Left kidney (tissue), 2 donors: Measurements from ENCODE around the gene SETD3. TPM values are rescaled to one million over a fixed set of nuclear protein-coding genes. Genes with fewer than 3 reads are reported as not detected.

Experiments used
- DNase-seq: peaks from one replicate; pipeline ENCODE4 v3.0.0-alpha.2; 2013
- polyA plus RNA-seq: library from polyadenylated mRNA; unstranded; fragments of 120-200 nt; gene quantifications from one replicate; pipeline ENCODE4 v1.2.1, GENCODE V29; 2013; ENCODE audit not compliant: insufficient read length

SETD3 gene
- polyA plus RNA-seq, 1 donor: 65.7 TPM

DNA sequence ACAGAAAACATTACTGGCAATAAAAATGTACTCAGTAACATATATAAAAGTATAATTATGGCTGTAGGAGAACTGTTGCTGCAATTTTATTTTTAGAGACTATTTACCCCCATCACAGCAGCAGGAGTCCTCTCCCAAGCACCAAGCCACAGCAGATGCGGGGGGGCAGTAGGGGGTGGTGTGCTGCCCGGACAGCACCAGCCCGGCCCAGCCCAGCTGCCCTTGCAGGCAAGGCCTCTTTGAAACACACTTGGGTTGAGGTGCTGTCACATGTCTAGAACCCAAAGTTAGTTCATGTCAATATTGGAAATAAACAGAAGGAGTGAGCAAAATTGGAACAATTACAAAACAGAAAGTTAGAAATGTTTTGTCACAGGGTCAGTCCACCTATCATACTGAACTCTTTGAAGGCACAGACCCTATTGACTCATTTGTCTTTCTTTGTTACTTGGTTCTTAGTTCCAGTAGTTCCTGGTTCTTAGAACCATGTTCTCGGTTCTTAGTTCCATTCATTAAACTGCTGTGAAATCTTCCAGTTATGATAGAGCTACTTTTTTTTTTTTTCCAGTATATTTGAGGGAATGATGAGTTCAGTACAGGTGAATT, 23.3 kb upstream of the SETD3 start:
- DNase-seq: no peak

DNA sequence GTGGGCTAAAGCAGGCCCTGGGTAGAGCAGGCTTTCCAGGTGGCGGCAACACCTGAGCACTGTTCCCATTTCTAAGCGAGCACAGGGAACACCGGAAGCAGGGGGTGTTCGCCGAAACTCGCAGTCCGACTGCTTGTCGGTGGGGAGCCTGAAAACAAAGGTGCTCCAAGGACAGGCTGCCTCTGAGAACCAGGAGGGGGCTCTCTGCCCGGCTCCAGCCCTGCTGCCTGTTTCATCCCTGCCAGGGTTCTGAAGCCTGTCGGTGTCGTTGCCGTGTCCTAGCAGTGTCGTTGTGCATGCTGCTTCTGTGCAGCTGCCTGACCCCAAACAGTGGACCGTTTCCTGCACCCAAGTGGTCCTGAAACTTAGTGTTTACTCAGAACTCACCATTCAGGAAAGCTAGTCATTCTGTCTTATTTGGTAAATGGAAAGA, 22.3 kb upstream of the SETD3 start:
- DNase-seq: no peak

DNA sequence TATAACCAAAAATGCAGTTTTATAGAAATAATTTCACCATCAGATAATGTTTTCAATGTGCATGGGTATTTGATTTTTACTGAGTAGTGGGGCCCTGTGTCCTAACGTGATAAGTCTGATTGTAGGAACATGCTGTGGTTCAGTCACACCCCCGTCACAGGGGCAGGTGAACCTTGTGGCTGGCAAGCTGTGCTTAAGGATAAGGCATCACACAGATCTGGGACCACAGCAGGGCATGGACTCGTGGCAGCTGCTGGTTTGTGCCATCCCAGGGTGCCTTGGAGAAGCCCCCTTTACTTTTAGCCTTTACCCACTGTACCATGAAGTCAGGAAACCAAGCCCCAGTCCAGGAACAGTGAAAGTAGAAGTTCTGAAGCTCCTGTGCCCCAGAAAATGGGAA, 17.2 kb upstream of the SETD3 start:
- DNase-seq: no peak

DNA sequence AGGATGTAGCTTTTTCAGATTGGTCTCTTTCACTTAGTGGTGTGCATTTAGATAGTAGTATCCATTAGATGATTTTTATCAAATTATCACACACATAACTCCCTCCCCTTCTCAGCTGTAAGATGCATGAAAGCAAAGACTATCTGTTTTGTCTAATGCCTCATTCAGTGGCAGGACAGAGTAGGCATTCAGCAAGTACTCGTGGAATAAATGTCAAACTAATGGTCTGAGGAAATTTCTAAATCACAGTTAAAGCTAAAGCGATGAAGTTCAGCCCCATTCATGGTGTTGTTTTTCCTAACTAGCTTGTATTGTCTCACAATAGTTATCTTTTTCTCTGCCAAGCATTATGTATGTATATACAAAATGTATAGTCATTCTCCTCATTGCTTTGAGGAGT, 16.7 kb upstream of the SETD3 start:
- DNase-seq: no peak

DNA sequence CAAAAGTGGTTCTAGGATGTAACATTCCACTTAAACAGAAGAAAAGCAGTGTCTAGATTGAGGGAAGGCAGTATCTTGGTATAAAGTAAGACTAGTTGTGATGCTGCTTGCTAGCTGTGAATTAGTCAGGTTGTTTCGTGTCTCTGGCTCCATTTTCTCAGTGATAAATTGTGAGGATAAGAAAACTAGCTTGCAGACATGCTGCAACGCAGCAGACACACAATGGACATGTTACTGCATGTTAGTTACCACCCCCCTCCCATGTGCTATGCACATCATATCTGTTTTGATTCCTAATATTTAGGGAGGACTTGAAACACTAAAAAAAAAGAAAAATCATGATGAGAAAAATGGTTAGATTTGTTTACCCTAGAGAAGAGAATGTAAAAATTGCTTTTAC, 3.4 kb upstream of the SETD3 start:
- DNase-seq: no peak

DNA sequence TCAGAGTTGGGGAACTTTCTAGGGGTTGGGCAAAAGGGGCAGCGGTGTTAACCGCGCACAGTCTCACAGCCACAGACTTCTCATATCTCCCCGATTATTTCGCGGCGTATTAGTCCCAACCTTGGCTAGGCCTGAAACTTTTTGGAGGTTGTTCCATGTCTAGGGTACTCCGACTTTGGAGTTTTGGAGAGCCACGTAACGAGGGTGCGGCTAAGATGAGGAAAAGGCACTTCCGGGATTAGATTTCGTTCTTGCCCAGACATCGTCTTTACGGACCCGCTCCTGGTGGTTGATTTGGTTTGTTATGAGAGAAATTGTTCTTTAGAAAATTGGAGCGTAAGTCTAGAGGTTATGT, 1.1 kb upstream of the SETD3 start:
- DNase-seq: no peak

DNA sequence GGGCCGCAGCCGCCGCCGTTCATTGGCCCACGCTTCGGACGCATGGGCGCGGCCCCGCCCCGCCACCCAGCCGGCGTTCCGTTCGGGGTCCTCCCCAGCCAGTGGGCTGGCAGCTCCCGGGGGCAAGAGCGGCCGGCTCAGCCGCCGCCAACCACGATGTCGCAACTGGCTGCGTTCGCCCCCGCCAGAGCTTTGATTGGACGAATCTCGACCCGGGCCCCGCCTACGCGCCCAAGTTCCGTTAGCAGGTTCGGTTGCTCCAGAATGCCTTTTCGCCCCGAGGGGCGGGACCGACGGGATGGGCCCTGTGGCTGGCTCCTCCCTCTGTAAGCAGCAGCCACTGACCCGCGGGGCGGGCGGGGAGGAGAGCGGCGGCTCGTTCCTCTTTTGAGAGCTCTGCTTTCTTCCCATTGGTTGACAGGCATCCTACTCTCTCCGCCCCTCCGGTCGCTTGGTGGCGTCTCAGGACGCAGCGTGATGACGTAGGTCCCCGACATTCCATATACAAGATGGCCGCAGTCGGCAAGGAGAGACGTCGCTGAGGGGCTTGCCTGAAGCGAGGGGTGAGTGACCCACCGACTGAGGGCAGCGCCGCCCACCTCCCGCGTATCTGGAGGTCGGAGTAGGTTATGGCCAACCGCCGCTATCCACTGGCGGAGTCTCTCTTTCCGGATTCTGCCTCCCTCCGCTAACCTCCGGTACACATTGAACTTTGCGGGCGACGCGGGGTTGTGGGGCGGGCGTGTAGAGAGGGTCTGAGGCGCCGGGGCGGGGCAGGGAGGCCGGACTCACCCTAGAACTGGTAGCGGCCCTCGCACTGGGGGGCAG, 472 bp upstream of the SETD3 start, which contains the start of gene CCNK:
Gene CCNK, plus strand, starts transcription at position 493 of the 828 bp plus-strand sequence. CDS start 11,269 bp downstream, outside the sequence.
- peak; percentile 99 for DNase-seq

DNA sequence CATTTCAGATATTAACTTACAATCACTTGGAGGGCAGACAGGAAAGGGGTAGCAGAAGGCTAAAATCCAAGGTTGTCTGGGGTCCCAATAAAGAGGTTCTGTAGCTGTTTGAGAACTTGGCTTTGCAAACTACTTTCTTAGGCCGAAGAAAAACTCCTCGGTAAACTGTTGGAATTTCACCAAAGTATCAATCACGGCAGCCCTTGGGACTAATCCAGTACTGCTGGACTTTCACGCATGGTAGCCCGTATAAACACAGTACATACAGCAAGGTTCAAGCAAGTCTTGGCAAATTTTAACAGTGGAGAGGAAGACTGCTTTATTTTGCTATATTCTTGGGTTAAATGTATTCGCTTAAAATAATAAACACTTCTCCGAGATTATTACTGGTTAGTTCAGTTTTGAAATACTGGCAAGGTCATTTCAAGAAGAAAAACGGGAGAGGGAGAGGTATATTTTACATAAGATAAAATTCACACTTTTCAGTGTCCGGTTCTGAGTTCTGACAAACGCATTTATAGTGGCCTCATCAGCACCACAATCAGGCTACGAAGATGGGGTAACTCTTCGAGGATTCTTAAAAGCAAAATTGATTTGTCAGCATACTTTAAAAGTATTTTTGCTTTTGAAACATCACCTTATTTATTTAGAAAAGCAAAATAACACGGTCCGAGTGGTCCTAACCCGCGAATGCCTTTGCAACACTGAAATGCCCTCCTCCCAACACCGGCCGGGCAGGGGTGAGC, 1.3 kb downstream of the SETD3 start:
- no peak for DNase-seq

DNA sequence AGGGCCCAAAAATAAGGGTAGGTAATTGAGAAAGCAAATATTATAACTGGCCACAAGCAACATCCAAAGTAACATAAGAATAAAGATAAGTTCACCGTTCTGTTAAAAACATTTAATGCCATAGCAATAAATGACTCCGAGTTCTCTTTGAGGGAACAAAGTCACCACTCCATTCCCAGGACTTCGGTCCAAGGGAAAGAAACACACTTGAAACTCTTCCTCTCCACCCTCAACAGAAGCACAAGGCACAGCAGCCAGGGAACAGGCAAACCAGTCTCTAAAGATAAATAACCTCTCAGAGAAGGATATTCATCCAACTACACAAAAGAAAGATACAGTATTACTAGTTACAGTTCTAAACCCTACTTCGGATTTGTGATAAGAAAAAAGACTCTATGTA, 2.5 kb downstream of the SETD3 start:
- no peak for DNase-seq

DNA sequence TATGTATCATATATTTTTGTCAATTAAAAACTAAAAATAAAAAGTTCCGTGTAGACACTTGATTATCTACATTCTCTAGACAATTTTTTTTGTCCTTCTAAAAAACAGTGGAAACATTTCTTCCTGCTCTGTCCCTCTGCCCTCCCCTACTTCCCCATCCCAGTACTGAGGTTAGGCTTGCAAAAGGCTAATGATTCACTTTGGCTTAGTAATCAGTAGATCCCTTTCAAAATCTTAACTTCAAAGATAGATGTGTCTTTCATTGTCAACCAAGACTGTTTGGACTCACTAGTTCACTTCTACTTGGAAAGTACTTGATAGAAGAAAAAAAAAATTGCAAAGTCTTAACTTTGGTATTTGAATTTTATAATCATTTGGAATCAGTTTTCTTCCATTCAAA, 3.8 kb downstream of the SETD3 start:
- DNase-seq: no peak

DNA sequence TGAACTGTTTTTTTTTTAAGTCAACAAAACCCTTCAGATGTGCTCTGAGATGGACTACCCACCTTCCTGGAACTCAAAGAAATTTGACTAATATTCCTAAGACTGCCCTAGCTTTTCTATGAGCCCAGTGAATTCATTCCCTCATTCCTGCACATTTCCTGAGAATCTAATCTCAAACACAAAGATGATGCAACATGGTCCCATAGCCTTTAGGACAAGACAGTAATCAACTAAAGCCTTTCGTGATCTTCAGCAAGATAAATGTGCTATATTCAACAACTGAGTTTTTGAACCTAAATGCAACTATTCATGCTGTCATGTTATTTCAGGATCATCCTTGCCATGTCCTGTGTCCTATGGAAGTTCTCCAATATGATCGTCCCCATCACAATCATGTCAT, 5.0 kb downstream of the SETD3 start:
- no peak for DNase-seq

DNA sequence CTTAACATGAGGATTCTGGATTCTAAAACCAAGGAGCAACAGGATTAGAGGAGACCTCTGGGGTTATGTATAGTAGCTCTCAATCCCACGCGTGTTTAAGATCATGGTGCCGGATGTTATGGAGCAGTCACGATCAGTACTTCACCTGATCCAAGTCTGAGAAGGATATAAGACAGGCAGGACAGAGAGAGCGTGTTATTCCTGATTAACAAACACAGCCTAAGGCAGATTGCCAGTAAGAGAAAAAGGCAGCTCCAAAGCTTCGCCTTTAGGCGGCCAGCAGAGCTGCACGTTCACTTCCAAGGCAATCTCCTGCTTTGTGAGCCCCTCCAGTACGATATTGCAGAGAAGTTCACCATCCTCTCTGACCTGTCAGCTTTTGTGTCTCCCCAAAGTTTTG, 5.5 kb downstream of the SETD3 start:
- DNase-seq: no peak

DNA sequence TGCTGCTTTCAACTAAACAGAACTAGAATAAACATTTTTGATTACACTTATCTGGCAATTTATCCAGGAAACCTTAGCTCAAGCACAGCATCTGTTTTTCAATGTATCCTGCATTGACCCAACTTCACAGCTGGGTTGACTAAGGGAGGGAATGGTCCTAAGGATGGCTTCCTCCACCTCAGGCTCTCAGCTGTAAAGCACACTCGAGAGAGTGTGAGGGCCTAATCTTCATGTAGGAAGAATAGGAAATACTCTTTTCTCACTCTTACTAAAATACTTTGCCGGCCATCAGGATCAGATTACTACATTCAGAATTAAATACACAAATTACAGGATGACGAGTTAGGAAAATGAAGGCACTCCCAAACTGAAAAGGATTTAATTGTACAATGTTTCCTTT, 7.2 kb downstream of the SETD3 start:
- DNase-seq: no peak

DNA sequence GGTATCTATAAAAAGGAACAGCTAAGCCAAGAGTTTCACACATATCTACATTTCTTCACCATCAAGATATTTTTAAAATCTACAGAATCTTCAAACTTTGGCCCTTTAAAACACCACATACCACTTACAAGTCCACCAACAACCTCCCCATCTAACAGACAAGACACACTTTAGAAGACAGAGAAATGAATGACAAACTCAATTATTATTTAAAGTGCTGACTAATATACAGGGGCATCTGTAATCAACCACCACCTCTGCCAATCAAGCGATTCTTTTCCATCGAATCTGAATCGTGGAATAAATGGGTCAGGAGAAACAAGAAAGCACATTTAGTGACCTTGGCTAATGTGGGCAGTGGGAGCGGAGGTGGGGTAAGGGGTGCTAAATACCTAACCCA, 7.7 kb downstream of the SETD3 start:
- no peak for DNase-seq

DNA sequence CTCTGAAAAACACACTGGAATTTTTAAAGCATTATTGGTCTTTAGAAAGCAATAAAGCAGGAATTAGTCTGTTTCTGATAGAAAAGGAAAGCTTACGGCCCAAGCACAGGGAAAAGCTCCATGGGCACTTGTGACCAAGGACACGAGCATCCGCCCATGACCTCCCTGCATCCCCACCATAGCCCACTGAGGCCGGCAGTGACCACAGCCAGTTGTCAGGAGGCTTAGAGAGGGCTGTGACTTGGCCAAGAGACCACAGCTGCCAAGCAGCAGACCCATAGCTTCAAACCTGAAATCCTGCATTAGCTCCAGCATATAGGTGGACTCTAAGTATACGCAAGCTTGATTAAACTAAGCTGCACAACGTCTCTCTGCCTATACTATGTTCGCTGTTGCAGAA, 8.9 kb downstream of the SETD3 start:
- DNase-seq: no peak

DNA sequence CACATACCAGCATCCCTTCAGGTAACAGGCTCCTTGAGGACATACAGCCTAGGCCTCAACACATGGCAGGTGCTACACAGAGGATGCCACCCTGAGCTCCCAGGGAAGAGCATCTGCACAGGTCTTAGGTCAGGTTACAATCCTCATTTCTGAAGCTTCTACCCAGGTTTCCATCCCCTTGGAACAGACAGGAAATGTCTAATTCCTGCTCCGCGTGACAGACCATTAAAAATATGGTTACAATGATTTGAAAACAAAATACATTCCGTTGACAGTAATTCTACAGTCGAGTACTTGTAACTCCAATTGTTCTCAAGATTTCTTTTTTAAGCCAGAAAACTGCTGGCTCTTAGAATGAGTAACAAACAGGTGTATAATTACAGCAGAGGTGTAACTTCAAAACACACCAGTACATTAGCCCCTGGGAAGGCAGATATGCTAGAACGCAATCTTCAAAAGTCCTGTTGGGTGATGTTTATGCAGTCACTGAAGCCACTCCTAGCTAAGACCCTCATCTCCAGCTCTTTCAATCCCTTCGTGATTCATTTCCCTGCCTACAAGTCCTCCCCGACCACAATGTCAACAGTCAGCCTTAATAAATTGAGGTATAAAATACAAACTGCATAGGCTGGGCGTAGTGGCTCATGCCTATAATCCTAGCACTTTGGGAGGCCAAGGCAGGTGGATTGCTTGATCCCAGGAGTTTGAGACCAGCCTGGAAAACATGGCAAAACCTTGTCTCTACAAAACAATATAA, 11.6 kb downstream of the SETD3 start:
- no peak for DNase-seq

DNA sequence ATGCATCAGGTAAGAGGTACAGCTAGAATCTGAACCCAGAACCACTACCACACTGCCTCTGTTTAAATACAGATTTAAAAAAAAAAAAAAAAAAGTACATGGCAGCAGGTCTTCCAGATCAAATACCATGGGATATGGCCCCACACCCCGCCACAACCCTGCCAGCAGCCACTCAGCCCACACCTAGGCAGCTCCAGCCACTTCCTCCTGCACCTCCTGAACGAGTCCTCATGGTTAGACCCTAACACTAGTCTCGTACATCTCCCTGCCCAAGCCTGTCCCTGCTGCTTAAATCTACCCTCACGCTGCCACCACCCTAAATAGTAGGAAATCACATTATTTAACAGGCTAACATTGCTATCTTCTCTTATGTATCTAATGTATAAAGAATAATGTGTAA, 12.6 kb downstream of the SETD3 start:
- no peak for DNase-seq

DNA sequence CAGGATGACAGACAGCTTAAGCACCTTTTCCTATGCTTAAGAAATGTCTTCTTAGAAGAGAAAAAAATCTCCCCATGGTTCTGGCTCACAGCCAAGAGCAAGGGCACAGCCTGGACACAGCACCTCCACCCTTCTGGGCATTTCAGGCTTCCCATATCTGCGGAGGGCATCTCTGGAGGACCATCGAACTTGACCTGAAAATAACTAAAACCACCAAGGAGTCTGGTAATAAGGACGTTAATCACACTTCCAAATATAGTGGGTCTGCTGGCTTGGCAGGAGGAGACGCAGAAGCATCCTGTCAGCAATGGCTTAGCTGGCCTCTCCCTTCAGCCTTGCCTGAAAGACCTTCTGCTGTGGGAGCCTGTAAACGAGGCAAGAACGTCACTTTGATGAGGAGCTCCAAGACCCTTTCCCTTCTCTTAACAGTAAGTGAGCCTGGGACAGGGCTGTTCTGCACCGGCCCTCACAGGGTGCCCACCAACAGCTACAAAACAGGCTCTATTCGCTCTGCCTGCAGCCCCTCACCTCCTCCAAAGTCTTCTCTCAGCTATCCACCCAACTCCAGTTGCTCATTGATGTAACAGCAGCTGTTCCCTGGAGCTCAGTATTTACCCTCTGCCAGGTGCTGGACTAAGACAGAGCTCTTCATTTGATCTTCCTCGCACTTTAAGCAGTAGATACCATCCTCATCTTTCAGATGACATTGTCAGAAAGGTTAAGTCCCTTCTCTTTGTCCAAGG, 13.2 kb downstream of the SETD3 start:
- no peak for DNase-seq

DNA sequence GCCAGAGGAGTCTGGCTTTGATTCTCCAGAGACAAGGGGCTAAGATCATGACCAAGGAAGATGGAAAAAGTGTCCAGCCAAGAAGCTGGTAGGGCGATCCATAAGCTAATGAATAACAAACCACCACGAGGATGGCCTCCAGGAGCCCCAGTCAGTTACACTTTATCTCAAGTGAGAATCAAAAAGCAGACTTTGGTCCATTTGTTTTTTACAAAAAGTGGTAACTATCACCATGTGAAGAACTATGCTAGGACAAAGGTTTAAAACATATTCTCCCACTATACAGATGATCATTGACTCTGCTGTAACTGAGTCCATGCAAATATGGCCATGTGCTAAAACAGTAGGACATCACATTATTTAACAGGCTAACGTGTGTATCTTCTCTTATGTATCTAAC, 13.9 kb downstream of the SETD3 start:
- DNase-seq: no peak

DNA sequence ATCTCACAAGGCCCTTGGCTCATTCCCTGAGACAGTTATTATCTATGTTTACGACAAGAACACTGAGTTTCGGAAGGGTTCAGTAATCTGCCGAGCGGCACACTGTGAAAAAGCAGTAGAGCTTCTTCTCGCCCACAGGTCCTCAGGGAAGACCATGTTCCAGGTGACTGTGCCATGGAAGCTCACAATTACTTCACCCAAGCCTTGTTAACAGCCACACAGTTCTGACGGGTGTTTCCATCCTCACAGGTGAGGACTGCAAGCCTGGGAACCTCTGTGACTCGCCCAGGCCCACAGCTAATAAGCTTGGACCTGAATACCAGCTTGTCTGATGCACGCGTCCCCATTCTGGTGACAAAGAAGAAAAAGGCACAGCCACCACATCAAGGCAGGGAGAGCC, 15.4 kb downstream of the SETD3 start:
- no peak for DNase-seq

DNA sequence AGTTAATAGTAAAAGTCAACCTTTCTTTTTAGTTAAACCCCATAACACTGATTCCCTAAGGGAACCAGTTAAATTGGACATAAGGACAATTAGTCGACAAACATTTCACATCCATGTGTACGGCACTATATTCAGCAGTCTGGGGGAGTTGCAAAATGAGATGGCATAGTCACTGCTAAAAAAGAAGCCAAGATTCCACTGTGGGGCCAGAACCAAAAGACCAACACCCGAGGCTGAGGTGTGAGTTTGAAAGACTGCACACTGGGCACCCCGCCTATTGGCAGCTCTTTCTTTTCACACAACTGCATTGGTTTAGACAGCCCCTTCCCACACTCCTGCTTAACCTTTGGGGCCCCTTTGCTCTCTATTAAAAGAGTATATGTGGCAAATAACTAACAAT, 16.7 kb downstream of the SETD3 start:
- no peak for DNase-seq

DNA sequence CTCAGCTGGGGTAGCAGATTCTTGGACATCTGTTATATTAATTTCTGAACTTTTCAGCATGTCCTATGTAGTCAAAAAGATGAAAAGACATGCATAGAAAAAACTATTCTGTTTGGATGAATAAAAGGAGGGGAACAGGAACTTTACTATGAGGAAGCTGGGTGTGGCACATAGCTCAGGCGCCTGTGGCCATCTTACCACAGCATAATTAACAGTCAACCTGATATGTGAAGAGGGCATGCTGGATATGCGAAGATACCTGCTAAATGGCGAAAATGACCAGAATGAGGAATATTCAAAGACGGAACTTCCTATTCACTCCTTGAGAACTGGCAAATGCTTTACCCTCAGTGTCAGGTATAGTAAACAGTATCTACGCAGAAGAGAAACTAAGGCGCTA, 18.4 kb downstream of the SETD3 start:
- no peak for DNase-seq
